Astrocyte of the hippocampus (primary cell): Measurements from ENCODE around the gene PRR20G.
"Not testable (repeated sequence)": the region's sequence is repeated elsewhere in the genome, so short reads cannot be mapped to it uniquely, and the experiment has no call there.

Source experiments
- DNase-seq: peaks from one replicate; pipeline ENCODE4 v3.0.0; 2011; ENCODE audit warnings: low read depth, low spot score

The PRR20G gene

GRCh38 chr3:127287840-127288239 lies at the start of gene PRR20G:
Gene PRR20G (minus strand): TSS chr3:127288046. CDS start chr3:127287365, 681 bp downstream.
- DNase-seq, result no peak

GRCh38 chr3:127337001-127337400 lies 49.2 kb upstream of the PRR20G start:
- no peak for DNase-seq

- DNase-seq, result no peak
Measured at GRCh38 chr3:127336101-127336500, 48.3 kb upstream of the PRR20G start.

GRCh38 chr3:127330385-127330784 lies 42.5 kb upstream of the PRR20G start:
- DNase-seq, result no peak

GRCh38 chr3:127329631-127330285 lies 41.9 kb upstream of the PRR20G start:
- DNase-seq, result no peak

- DNase-seq, result no peak
Measured at GRCh38 chr3:127328421-127328820, 40.6 kb upstream of the PRR20G start.

- no peak for DNase-seq
Measured at GRCh38 chr3:127326341-127326740, 38.5 kb upstream of the PRR20G start.

- DNase-seq, result peak; percentile 7
Measured at GRCh38 chr3:127325629-127325961, 37.7 kb upstream of the PRR20G start.

- DNase-seq, result no peak
Measured at GRCh38 chr3:127324913-127325628, 37.2 kb upstream of the PRR20G start.

- DNase-seq, result no peak
Measured at GRCh38 chr3:127324076-127324475, 36.2 kb upstream of the PRR20G start.

GRCh38 chr3:127323581-127323980 lies 35.7 kb upstream of the PRR20G start:
- DNase-seq, result no peak

- no peak for DNase-seq
Measured at GRCh38 chr3:127321371-127321770, 33.5 kb upstream of the PRR20G start.

- peak; percentile 12 for DNase-seq
Measured at GRCh38 chr3:127320529-127321121, 32.8 kb upstream of the PRR20G start.

- DNase-seq, result no peak
Measured at GRCh38 chr3:127316685-127317084, 28.8 kb upstream of the PRR20G start.

- DNase-seq, result no peak
Measured at GRCh38 chr3:127312818-127313217, 25.0 kb upstream of the PRR20G start.

- DNase-seq, result not testable (repeated sequence)
Measured at GRCh38 chr3:127308821-127309220, 21.0 kb upstream of the PRR20G start.

- no peak for DNase-seq
Measured at GRCh38 chr3:127307916-127308315, 20.1 kb upstream of the PRR20G start.

- no peak for DNase-seq
Measured at GRCh38 chr3:127307112-127307835, 19.4 kb upstream of the PRR20G start.

- DNase-seq, result no peak
Measured at GRCh38 chr3:127306361-127307111, 18.7 kb upstream of the PRR20G start.

- DNase-seq, result no peak
Measured at GRCh38 chr3:127305499-127306060, 17.7 kb upstream of the PRR20G start.

GRCh38 chr3:127304121-127304744 lies 16.4 kb upstream of the PRR20G start:
- DNase-seq, result no peak
